K562 (cell line): ENCODE data around the gene AIF1L. TPM values are rescaled to one million over a fixed set of nuclear protein-coding genes. Genes with fewer than 3 reads are reported as not detected.

ENCODE experiments used
- ATAC-seq: fragments of 200-7000 bp; cut with Tn5 transposase; 3 replicates; pipeline ENCODE4 v1.9.1; 2020; ENCODE audit warnings: moderate library complexity
- BruUV-seq: library from RNA; stranded (reverse); fragments of 400-500 nt; replicated peaks from 2 replicates; lab custom pipeline; 2021; lab: Mats Ljungman, UMichigan
- CTCF ChIA-PET: fragments of 300-600 bp; formaldehyde crosslinking; extraction: SDS; loops from one replicate; lab custom pipeline; 2021; ENCODE audit warnings: low intra/inter-chr PET ratio; lab: Yijun Ruan, JAX
- POLR2A ChIA-PET: fragments of 300-600, 350-650 bp; sonication (Branson Sonifier 250); formaldehyde crosslinking; extraction: SDS; loops from one replicate; lab custom pipeline; 2021; ENCODE audit warnings: antibody characterized with exemption, inconsistent platforms; lab: Yijun Ruan, JAX
- DNase-seq, 4 experiments: peaks; one replicate each; pipeline versions ENCODE4 v3.0.0 to v3.0.0-alpha.2; 2011 to 2018; ENCODE audit warnings: low spot score in 3 of 4, mixed read lengths in 3 of 4; ENCODE audit errors: extremely low read depth in 1 of 4
- FAIRE-seq: peaks from 2 replicates; lab custom pipeline; 2011; peaks lifted over from hg19 to GRCh38; lab: Jason Lieb, UNC
- H2AFZ ChIP-seq: 2 replicates; pipeline ENCODE4 v1.6.0; 2011; ENCODE audit warnings: low read depth, low read length, control low read depth, inconsistent platforms
- H3K27ac ChIP-seq: fragments of 200-600 bp; 3 replicates; pipeline ENCODE4 v1.8.0; 2011; ENCODE audit warnings: low read depth, mild to moderate bottlenecking, control low read depth, inconsistent platforms, low read length, moderate library complexity, mixed read lengths; ENCODE audit errors: extremely low read depth
- H3K27me3 ChIP-seq, 2 experiments: fragments of 300-600 bp in 1 of 2; 2 replicates in 1 of 2; 3 replicates in 1 of 2; pipeline versions ENCODE4 v1.6.0 to v1.8.0; 2011; ENCODE audit warnings: inconsistent platforms in 2 of 2, low read length in 2 of 2, mild to moderate bottlenecking in 1 of 2, mixed read lengths in 1 of 2, moderate library complexity in 1 of 2; ENCODE audit not compliant: control insufficient read depth in 2 of 2, insufficient read depth in 2 of 2
- H3K36me3 ChIP-seq: fragments of 300-600 bp; 3 replicates; pipeline ENCODE4 v1.8.0; 2011; ENCODE audit warnings: mild to moderate bottlenecking, low read length, inconsistent platforms; ENCODE audit not compliant: control insufficient read depth, insufficient read depth
- H3K4me1 ChIP-seq, 2 experiments: fragments of 200-600 bp in 1 of 2; replicated peaks in 1 of 2; 2 replicates in 1 of 2; 3 replicates in 1 of 2; pipeline versions ENCODE4 v1.5.1 to v1.8.0; 2011; ENCODE audit warnings: inconsistent platforms in 2 of 2, low read length in 2 of 2, mild to moderate bottlenecking in 1 of 2, mixed read lengths in 1 of 2, moderate library complexity in 1 of 2; ENCODE audit not compliant: control insufficient read depth in 2 of 2, insufficient read depth in 2 of 2
- H3K4me2 ChIP-seq: 2 replicates; pipeline ENCODE4 v1.6.1; 2011; ENCODE audit warnings: low read length, control low read depth, inconsistent platforms, mixed read lengths; ENCODE audit not compliant: insufficient read depth
- H3K4me3 ChIP-seq: fragments of 200-600 bp; sonication (generic), shearing (Covaris generic); 2 replicates; pipeline ENCODE4 v1.5.1; 2016; ENCODE audit warnings: control low read depth, inconsistent platforms
- H3K79me2 ChIP-seq: fragments of 200-600 bp; 3 replicates; pipeline ENCODE4 v1.8.0; 2011; ENCODE audit warnings: low read length, inconsistent platforms; ENCODE audit not compliant: control insufficient read depth, insufficient read depth
- H3K9ac ChIP-seq, 2 experiments: 2 replicates each; pipeline versions ENCODE4 v1.6.0 to v1.6.1; 2011; ENCODE audit warnings: low read depth in 2 of 2, low read length in 2 of 2, control low read depth in 1 of 2, inconsistent platforms in 1 of 2, mild to moderate bottlenecking in 1 of 2, mixed read lengths in 1 of 2; ENCODE audit not compliant: insufficient read depth in 1 of 2
- H3K9me1 ChIP-seq: one replicate; pipeline ENCODE4 v1.6.0; 2011; ENCODE audit warnings: inconsistent platforms, mild to moderate bottlenecking, low read length, moderate library complexity; ENCODE audit not compliant: control insufficient read depth, insufficient read depth
- H3K9me3 ChIP-seq: replicated peaks from 2 replicates; pipeline ENCODE4 v1.5.1; 2011; ENCODE audit warnings: low read depth, low read length, inconsistent platforms; ENCODE audit not compliant: control insufficient read depth, insufficient read depth
- H4K20me1 ChIP-seq: replicated peaks from 2 replicates; pipeline ENCODE4 v1.6.1; 2011; ENCODE audit warnings: low read length, inconsistent platforms, mixed read lengths; ENCODE audit not compliant: control insufficient read depth, insufficient read depth
- HDAC6 ChIP-seq: IDR thresholded peaks from 2 replicates; pipeline ENCODE4 v1.6.1; 2012; ENCODE audit warnings: low read depth, mild to moderate bottlenecking, control low read depth, inconsistent platforms, low read length, moderate library complexity
- MLX ChIP-seq, 2 experiments: fragments of 450-650 bp in 1 of 2; sonication (generic) in 1 of 2; formaldehyde crosslinking; conservative IDR thresholded peaks; 2 replicates each; pipeline versions ENCODE4 v1.4.0 to v1.8.1; 2020 to 2022; ENCODE audit warnings: mild to moderate bottlenecking in 1 of 2, missing genetic modification reagents in 1 of 2
- ZNF699 ChIP-seq: fragments of 250-450 bp; sonication (Bioruptor Pico); IDR thresholded peaks from 2 replicates; pipeline ENCODE4 v1.8.0; 2021; ENCODE audit warnings: mild to moderate bottlenecking, moderate library complexity; ENCODE audit not compliant: insufficient replicate concordance
- WGBS: fragments of 100-300 bp; shearing (Covaris generic); methylation state at CpG from one replicate; pipeline ENCODE4 v1.1.6; 2016; ENCODE audit warnings: low coverage, mixed read lengths; ENCODE audit not compliant: insufficient coverage; ENCODE audit errors: missing lambda C conversion rate; 5-methylcytosine and 5-hydroxymethylcytosine counted together
- in situ Hi-C: fragments of 300-500 bp; cut with MboI; formaldehyde crosslinking; loops from 4 replicates; pipeline ENCODE4 v1.15.0; 2018; ENCODE audit warnings: inconsistent platforms, mixed read lengths
- intact Hi-C: fragments of 100-400 bp; cut with micrococcal nuclease; formaldehyde crosslinking; loops from 2 replicates; pipeline ENCODE4 v1.14.2; 2022
- polyA plus RNA-seq, 8 experiments: library from polyadenylated mRNA; depleted of rRNA in 4 of 8; stranded (reverse) in 5 of 8; unstranded in 3 of 8; fragments of >200 nt; fragmentation: Nextera tagmentation in 2 of 8; fragmentation: Illumina TruSeq in 1 of 8; extraction: Ambion mirVana in 2 of 8; extraction: Trizol in 1 of 8; gene quantifications; 2 replicates each; pipeline versions ENCODE4 v1.2.1 to v1.2.3, GENCODE V29; 2011 to 2014; ENCODE audit warnings: inconsistent platforms in 1 of 8, missing spikeins in 1 of 8
- total RNA-seq, 7 experiments: library from RNA; depleted of rRNA in 6 of 7; stranded (reverse); fragments of >200 nt in 6 of 7; fragmentation: Illumina TruSeq in 2 of 7; extraction: Trizol in 2 of 7; gene quantifications; 2 replicates each; pipeline versions ENCODE4 v1.2.1 to v1.2.3, GENCODE V29; 2011 to 2021; ENCODE audit warnings: low replicate concordance in 1 of 7

Gene AIF1L
- total and polyA plus RNA-seq, 9 of the 15 experiments (the other 6 are each of a cell fraction or from before 2014, with no cell fraction given): 0.34 to 9.1 (median 1.3) TPM

- CTCF ChIA-PET: no interaction called here
- H3K79me2 ChIP-seq: peaks cover 47% of the 10 kb centered on the region
- peak overlapping the region; percentile 76 for H3K27ac ChIP-seq
- ATAC-seq (no peak; the same call in 2 of the 3 replicates), DNase-seq (peak in 1 of 4 experiments; percentile 98), FAIRE-seq (no peak)
- H3K9ac ChIP-seq: peak overlapping the region; percentile 83 to 92
- peaks cover 9% of the 10 kb centered on the region for H4K20me1 ChIP-seq
- H3K27me3 ChIP-seq: peaks cover 18% of the 10 kb centered on the region in 2 experiments; a peak in 4 of 5 replicates
- H3K9me3 ChIP-seq: no peaks in the 10 kb centered on the region
- intact Hi-C loops: loop anchor here (1.0 to 10.0 kb wide), 6 partner anchors 29 to 210 kb away; partner anchors contain the start of gene AIF1L
- peak overlapping the region; percentile 48 for H3K4me3 ChIP-seq
- POLR2A ChIA-PET: interaction anchor here (0.6 to 75.1 kb wide), 43 partner anchors 8 to 358 kb away, joined by 3 to 3336 read pairs (median 5); partner anchors contain the start of genes AIF1L and FAM78A
- BruUV-seq: TSS peak; percentile 98
- H3K36me3 ChIP-seq: peaks cover 42% of the 10 kb centered on the region
- peaks cover 5% of the 10 kb centered on the region for H3K9me1 ChIP-seq
- WGBS: 1% methylated on average over 7 of the region's 7 CpGs
- H3K4me2 ChIP-seq: peak overlapping the region; percentile 94
- peak overlapping the region; percentile 86 for H2AFZ ChIP-seq
- TF ChIP-seq ZNF699 (no peak), MLX (CRISPR knock-in tag; conservative IDR thresholded peaks at IDR 0.05) (0 out of 4 replicates have a peak, but pooled peaks of 1 of the 2 experiments have one; percentile 95), HDAC6 (no peak)
- peaks cover 13 to 23% of the 10 kb centered on the region in 2 experiments for H3K4me1 ChIP-seq
- in situ Hi-C loops: no loop called here
Observed at GRCh38 chr9:131125038-131125287, 28.6 kb downstream of the AIF1L start.
